ENCODE data around the gene KCNQ1.

KCNQ1 gene

DNA sequence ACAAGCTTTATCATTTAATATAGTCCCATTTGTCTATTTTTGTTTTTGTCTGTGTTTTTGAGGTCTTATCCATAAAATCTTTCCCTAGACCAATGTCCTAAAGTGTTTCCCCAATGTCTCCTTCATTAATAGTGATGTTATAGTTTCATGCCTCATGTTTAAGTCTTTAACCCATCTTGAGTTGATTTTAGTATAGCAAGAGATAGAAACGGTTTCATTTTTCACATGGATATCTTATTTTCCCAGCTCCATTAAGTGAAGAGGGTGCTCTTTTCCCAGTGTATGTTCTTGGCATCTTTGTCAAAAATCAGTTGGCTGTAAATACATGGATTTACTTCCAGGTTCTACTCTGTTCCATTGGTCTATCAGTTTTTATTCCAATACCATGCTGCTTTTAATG lies 196.8 kb downstream of the KCNQ1 start:
- H3K79me2 ChIP-seq (ENCODE audit: insufficient read depth, low read length), result no peaks in the 10 kb centered on the region
- no peak overlapping the region for H3K9ac ChIP-seq (ENCODE audit: low read depth, low read length)
- no peaks in the 10 kb centered on the region for H3K27me3 ChIP-seq (ENCODE audit: insufficient read depth, low read length, poor library complexity)
- no peaks in the 10 kb centered on the region for H3K36me3 ChIP-seq (ENCODE audit: insufficient read depth, low read length)
- H4K20me1 ChIP-seq (ENCODE audit: insufficient read depth, low read length), result no peaks in the 10 kb centered on the region
- no peak overlapping the region for H3K4me2 ChIP-seq (ENCODE audit: insufficient read depth, low read length)
- DNase-seq (no peak), ATAC-seq (ENCODE audit: insufficient read depth, low read depth) (no peak)
- TF ChIP-seq, protein P1, sequence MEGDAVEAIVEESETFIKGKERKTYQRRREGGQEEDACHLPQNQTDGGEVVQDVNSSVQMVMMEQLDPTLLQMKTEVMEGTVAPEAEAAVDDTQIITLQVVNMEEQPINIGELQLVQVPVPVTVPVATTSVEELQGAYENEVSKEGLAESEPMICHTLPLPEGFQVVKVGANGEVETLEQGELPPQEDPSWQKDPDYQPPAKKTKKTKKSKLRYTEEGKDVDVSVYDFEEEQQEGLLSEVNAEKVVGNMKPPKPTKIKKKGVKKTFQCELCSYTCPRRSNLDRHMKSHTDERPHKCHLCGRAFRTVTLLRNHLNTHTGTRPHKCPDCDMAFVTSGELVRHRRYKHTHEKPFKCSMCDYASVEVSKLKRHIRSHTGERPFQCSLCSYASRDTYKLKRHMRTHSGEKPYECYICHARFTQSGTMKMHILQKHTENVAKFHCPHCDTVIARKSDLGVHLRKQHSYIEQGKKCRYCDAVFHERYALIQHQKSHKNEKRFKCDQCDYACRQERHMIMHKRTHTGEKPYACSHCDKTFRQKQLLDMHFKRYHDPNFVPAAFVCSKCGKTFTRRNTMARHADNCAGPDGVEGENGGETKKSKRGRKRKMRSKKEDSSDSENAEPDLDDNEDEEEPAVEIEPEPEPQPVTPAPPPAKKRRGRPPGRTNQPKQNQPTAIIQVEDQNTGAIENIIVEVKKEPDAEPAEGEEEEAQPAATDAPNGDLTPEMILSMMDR (IDR thresholded peaks at IDR 0.05; ENCODE audit: borderline replicate concordance, extremely low read depth, low read length, poor library complexity, severe bottlenecking), result no peak
- no peak for TF ChIP-seq EZH2 (IDR thresholded peaks at IDR 0.05; ENCODE audit: borderline replicate concordance, low read depth, low read length, severe bottlenecking)
- H3K4me1 ChIP-seq (ENCODE audit: insufficient read depth, low read length), result no peaks in the 10 kb centered on the region
- H3K27ac ChIP-seq (ENCODE audit: low read length), result no peak overlapping the region
- H3K4me3 ChIP-seq (ENCODE audit: low read depth in 1 of 2, low read length in 2 of 2), result no peak overlapping the region
- H3K9me3 ChIP-seq (ENCODE audit: insufficient read depth, low read length, severe bottlenecking), result peaks cover 17% of the 10 kb centered on the region
- no peak overlapping the region for H2AFZ ChIP-seq (ENCODE audit: low read depth, low read length)

DNA sequence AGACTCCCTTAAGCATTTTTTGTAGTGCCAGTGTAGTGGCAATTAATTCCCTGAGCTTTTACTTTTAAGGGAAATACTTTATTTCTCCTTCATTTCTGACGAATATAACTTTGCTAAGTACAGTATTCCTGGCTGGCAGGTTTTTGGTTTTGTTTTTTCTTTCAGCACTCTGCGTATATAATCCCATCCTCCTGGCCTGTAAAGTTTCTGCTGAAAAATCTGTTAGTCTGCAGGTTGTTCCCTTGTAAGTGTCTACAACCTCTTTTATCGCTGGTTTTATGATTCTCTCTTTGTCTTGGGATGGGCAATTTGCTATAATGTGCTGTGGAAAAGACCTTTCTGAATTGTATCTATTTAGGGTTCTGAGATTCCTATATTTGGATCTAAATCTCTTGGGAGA lies 198.9 kb downstream of the KCNQ1 start:
- no peaks in the 10 kb centered on the region for H4K20me1 ChIP-seq (ENCODE audit: insufficient read depth, low read length)
- no peak overlapping the region for H3K4me2 ChIP-seq (ENCODE audit: insufficient read depth, low read length)
- H3K27ac ChIP-seq (ENCODE audit: low read length), result no peak overlapping the region
- no peak for TF ChIP-seq EZH2 (IDR thresholded peaks at IDR 0.05; ENCODE audit: borderline replicate concordance, low read depth, low read length, severe bottlenecking)
- TF ChIP-seq, protein P1 (IDR thresholded peaks at IDR 0.05; ENCODE audit: borderline replicate concordance, extremely low read depth, low read length, poor library complexity, severe bottlenecking), result no peak
- DNase-seq, result no peak
- H3K4me3 ChIP-seq (ENCODE audit: low read depth in 1 of 2, low read length in 2 of 2), result no peak overlapping the region
- no peaks in the 10 kb centered on the region for H3K79me2 ChIP-seq (ENCODE audit: insufficient read depth, low read length)
- no peak overlapping the region for H2AFZ ChIP-seq (ENCODE audit: low read depth, low read length)
- H3K9me3 ChIP-seq (ENCODE audit: insufficient read depth, low read length, severe bottlenecking), result peaks cover 17% of the 10 kb centered on the region
- no peak for ATAC-seq (ENCODE audit: insufficient read depth, low read depth)
- no peak overlapping the region for H3K9ac ChIP-seq (ENCODE audit: low read depth, low read length)
- no peaks in the 10 kb centered on the region for H3K36me3 ChIP-seq (ENCODE audit: insufficient read depth, low read length)
- no peaks in the 10 kb centered on the region for H3K4me1 ChIP-seq (ENCODE audit: insufficient read depth, low read length)
- H3K27me3 ChIP-seq (ENCODE audit: insufficient read depth, low read length, poor library complexity), result no peaks in the 10 kb centered on the region

DNA sequence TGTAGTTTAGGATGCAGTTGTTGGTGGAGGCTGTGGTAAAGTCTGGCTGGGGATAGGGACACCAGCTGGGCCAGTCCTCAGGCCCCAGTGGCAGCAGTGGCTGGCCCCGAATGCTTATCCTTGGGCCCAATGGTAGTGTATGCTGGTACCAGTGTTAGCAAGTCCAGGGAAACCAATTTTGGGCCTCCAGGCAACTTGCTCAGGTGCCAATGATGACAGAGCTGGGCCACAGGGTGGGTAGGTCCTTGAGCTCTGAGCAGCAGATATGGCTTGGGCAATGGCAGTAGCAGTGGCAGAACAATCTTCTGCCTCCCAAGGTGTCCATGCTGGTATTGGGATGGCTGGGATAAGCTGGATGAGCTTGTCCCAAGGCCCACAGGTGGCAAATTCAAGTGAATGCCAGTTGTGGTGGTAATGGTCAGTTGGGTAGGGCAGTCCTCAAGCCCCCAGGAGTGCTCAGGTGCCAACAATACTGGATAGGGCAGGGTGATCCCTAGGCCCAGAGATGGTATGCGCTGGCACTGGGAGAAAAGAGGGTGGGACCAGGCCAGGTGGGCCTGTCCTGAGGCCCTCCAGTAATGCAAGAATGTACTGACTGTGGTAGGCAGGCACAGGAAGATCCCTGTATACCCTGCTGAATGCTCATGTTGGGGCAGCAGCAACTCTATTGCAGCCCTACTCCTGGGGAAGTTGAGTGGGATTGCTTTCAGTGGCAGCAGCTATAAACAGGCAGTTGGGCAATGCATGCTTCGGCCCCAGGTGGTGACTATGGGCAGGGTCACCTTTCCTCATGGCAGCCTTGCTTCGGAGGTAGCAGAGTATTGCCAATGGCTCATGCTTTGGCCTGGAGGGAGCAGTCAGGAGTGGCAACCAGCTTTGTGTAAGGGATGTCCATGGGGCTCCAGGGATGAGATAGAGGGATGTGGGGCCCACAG lies 200.3 kb downstream of the KCNQ1 start:
- Histone ChIP-seq H3K4me1 (ENCODE audit: insufficient read depth, low read length) (no peaks in the 10 kb centered on the region), H3K9ac (ENCODE audit: low read depth, low read length) (no peak overlapping the region), H3K4me3 (ENCODE audit: low read depth in 1 of 2, low read length in 2 of 2) (no peak overlapping the region), H3K27ac (ENCODE audit: low read length) (no peak overlapping the region), H4K20me1 (ENCODE audit: insufficient read depth, low read length) (no peaks in the 10 kb centered on the region), H3K27me3 (ENCODE audit: insufficient read depth, low read length, poor library complexity) (no peaks in the 10 kb centered on the region), H3K79me2 (ENCODE audit: insufficient read depth, low read length) (no peaks in the 10 kb centered on the region), H3K9me3 (ENCODE audit: insufficient read depth, low read length, severe bottlenecking) (peaks cover 27% of the 10 kb centered on the region), H3K4me2 (ENCODE audit: insufficient read depth, low read length) (no peak overlapping the region), H2AFZ (ENCODE audit: low read depth, low read length) (no peak overlapping the region), H3K36me3 (ENCODE audit: insufficient read depth, low read length) (no peaks in the 10 kb centered on the region)
- TF ChIP-seq EZH2 (IDR thresholded peaks at IDR 0.05; ENCODE audit: borderline replicate concordance, low read depth, low read length, severe bottlenecking), result no peak
- TF ChIP-seq, protein P1 (IDR thresholded peaks at IDR 0.05; ENCODE audit: borderline replicate concordance, extremely low read depth, low read length, poor library complexity, severe bottlenecking), result no peak
- ATAC-seq (ENCODE audit: insufficient read depth, low read depth) (no peak), DNase-seq (no peak)
